HepG2 (cell line): ENCODE results near the gene TJP3.

ENCODE experiments used
- GFI1 ChIP-seq: sonication (generic); formaldehyde crosslinking; IDR thresholded peaks from 2 replicates; pipeline ENCODE4 v1.5.0; 2020; ENCODE audit warnings: missing genetic modification reagents, mild to moderate bottlenecking, borderline replicate concordance
- MYC ChIP-seq: sonication (generic); formaldehyde crosslinking; IDR thresholded peaks from 2 replicates; pipeline ENCODE4 v1.9.0; 2021; ENCODE audit warnings: missing genetic modification reagents, borderline replicate concordance
- SP140L ChIP-seq: sonication (generic); formaldehyde crosslinking; IDR thresholded peaks from 2 replicates; pipeline ENCODE4 v1.4.0; 2020; ENCODE audit warnings: missing genetic modification reagents, borderline replicate concordance

- TF ChIP-seq MYC (CRISPR knock-in tag), result peak; percentile 67; the same call in 1 of the 2 replicates
- no peak for TF ChIP-seq SP140L (CRISPR knock-in tag)
- TF ChIP-seq GFI1 (CRISPR knock-in tag), result no peak
Measured at GRCh38 chr19:3708207-3708931, at the start of gene TJP3.
